PFSK-1 (cell line): Measurements from ENCODE around the gene SMAD1.

Source experiments
- POLR2AphosphoS5 ChIP-seq: IDR thresholded peaks from 2 replicates; pipeline ENCODE4 v1.6.1; 2012; ENCODE audit warnings: low read depth, mild to moderate bottlenecking, control low read depth, low read length, moderate library complexity
- SIN3A ChIP-seq: IDR thresholded peaks from 2 replicates; pipeline ENCODE4 v1.6.1; 2012; ENCODE audit warnings: mild to moderate bottlenecking, low read length, moderate library complexity, borderline replicate concordance; ENCODE audit not compliant: insufficient read depth
- TAF1 ChIP-seq: IDR thresholded peaks from 2 replicates; pipeline ENCODE4 v1.6.1; 2012; ENCODE audit warnings: low read length, control low read depth, borderline replicate concordance; ENCODE audit not compliant: insufficient read depth
- TF ChIP-seq, protein P1 (sequence below), 2 experiments: IDR thresholded peaks; 2 replicates each; pipeline versions ENCODE4 v1.6.1 to v1.8.0; 2011 to 2012; ENCODE audit warnings: low read depth in 2 of 2, low read length in 2 of 2, control low read depth in 1 of 2, inconsistent platforms in 1 of 2, mild to moderate bottlenecking in 1 of 2, moderate library complexity in 1 of 2; ENCODE audit not compliant: insufficient read depth in 1 of 2

DNA sequence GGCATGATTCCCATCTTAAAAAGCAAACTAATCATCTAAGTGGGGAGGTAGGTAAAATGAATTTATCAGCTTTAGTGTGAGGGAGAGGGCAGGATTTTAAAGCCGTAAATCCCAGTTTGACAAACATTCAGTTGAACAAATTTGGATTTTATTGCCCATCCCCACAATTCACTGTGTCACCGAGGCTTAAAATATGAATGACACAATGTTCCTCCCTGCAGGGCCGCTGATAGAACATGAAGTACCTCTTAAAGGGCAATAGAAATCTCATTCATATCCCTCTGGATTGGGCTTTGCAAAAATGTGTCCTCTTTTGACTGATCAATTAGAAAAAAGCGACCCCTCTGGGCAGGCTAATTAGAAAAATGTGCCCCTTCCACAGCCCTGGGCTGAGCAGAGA, 45.5 kb upstream of the SMAD1 start:
- TF ChIP-seq POLR2AphosphoS5 = no peak
- no peak for TF ChIP-seq TAF1
- no peak for TF ChIP-seq SIN3A
- TF ChIP-seq, protein P1, sequence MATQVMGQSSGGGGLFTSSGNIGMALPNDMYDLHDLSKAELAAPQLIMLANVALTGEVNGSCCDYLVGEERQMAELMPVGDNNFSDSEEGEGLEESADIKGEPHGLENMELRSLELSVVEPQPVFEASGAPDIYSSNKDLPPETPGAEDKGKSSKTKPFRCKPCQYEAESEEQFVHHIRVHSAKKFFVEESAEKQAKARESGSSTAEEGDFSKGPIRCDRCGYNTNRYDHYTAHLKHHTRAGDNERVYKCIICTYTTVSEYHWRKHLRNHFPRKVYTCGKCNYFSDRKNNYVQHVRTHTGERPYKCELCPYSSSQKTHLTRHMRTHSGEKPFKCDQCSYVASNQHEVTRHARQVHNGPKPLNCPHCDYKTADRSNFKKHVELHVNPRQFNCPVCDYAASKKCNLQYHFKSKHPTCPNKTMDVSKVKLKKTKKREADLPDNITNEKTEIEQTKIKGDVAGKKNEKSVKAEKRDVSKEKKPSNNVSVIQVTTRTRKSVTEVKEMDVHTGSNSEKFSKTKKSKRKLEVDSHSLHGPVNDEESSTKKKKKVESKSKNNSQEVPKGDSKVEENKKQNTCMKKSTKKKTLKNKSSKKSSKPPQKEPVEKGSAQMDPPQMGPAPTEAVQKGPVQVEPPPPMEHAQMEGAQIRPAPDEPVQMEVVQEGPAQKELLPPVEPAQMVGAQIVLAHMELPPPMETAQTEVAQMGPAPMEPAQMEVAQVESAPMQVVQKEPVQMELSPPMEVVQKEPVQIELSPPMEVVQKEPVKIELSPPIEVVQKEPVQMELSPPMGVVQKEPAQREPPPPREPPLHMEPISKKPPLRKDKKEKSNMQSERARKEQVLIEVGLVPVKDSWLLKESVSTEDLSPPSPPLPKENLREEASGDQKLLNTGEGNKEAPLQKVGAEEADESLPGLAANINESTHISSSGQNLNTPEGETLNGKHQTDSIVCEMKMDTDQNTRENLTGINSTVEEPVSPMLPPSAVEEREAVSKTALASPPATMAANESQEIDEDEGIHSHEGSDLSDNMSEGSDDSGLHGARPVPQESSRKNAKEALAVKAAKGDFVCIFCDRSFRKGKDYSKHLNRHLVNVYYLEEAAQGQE (IDR thresholded peaks at IDR 0.05; ENCODE audit: insufficient read depth in 1 of 2, low read depth in 2 of 2, low read length in 2 of 2) = no peak
